SK-N-SH treated with all-trans-retinoic acid at 6 μM for 48 hours (cell line): ENCODE measurements around the gene STAT5A.

Source experiments
- ARNTL ChIP-seq: fragments of 450-650 bp; formaldehyde crosslinking; IDR thresholded peaks from 2 replicates; pipeline ENCODE4 v1.5.0; 2020; ENCODE audit warnings: low read depth, mild to moderate bottlenecking, moderate library complexity, borderline replicate concordance
- ESRRG ChIP-seq: fragments of 250-450 bp; sonication (Bioruptor Pico); IDR thresholded peaks from 2 replicates; pipeline ENCODE4 v1.6.1; 2021; ENCODE audit warnings: mild to moderate bottlenecking
- OSR1 ChIP-seq: fragments of 250-450 bp; sonication (Bioruptor Pico); IDR thresholded peaks from 2 replicates; pipeline ENCODE4 v1.8.0; 2022; ENCODE audit warnings: moderate library complexity, mild to moderate bottlenecking, inconsistent platforms
- RARB ChIP-seq: fragments of 250-450 bp; sonication (Bioruptor Pico); IDR thresholded peaks from 2 replicates; pipeline ENCODE4 v1.8.0; 2021; ENCODE audit warnings: mild to moderate bottlenecking, moderate library complexity
- TCF4 ChIP-seq: fragments of 250-450 bp; sonication (Bioruptor Pico); IDR thresholded peaks from 2 replicates; pipeline ENCODE4 v1.8.0; 2021; ENCODE audit warnings: mild to moderate bottlenecking, moderate library complexity, borderline replicate concordance
- TOX ChIP-seq: fragments of 250-450 bp; sonication (Bioruptor Pico); IDR thresholded peaks from 2 replicates; pipeline ENCODE4 v1.8.0; 2021; ENCODE audit warnings: mild to moderate bottlenecking, moderate library complexity, borderline replicate concordance
- ZFP3 ChIP-seq: fragments of 250-450 bp; sonication (Bioruptor Pico); IDR thresholded peaks from 2 replicates; pipeline ENCODE4 v1.5.0; 2020; ENCODE audit warnings: mild to moderate bottlenecking, moderate library complexity
- ZFP30 ChIP-seq: fragments of 450-650 bp; formaldehyde crosslinking; IDR thresholded peaks from 2 replicates; pipeline ENCODE4 v1.5.0; 2022; ENCODE audit warnings: mild to moderate bottlenecking, moderate library complexity
- ZNF565 ChIP-seq: fragments of 450-650 bp; formaldehyde crosslinking; conservative IDR thresholded peaks from 2 replicates; pipeline ENCODE4 v1.5.0; 2020; ENCODE audit warnings: low read depth, mild to moderate bottlenecking, moderate library complexity
- ZNF70 ChIP-seq: fragments of 450-650 bp; formaldehyde crosslinking; IDR thresholded peaks from 2 replicates; pipeline ENCODE4 v1.5.0; 2020; ENCODE audit warnings: mild to moderate bottlenecking, moderate library complexity
- TF ChIP-seq, protein P1 (sequence below): fragments of 250-450 bp; sonication (Bioruptor Pico); IDR thresholded peaks from 2 replicates; pipeline ENCODE4 v1.5.1; 2020; ENCODE audit warnings: low read depth, mild to moderate bottlenecking, moderate library complexity

GRCh38 chr17:42338427-42338985 is 50.2 kb downstream of the STAT5A start:
- TF ChIP-seq ARNTL (CRISPR knock-in tag) (no peak), RARB (CRISPR knock-in tag) (no peak), ESRRG (CRISPR knock-in tag) (no peak), ZNF565 (CRISPR knock-in tag) (no peak), ZFP3 (CRISPR knock-in tag) (no peak), ZFP30 (CRISPR knock-in tag) (no peak), OSR1 (CRISPR knock-in tag) (no peak), ZNF70 (CRISPR knock-in tag) (no peak), TOX (no peak), TCF4 (CRISPR knock-in tag) (no peak)
- TF ChIP-seq, protein P1, sequence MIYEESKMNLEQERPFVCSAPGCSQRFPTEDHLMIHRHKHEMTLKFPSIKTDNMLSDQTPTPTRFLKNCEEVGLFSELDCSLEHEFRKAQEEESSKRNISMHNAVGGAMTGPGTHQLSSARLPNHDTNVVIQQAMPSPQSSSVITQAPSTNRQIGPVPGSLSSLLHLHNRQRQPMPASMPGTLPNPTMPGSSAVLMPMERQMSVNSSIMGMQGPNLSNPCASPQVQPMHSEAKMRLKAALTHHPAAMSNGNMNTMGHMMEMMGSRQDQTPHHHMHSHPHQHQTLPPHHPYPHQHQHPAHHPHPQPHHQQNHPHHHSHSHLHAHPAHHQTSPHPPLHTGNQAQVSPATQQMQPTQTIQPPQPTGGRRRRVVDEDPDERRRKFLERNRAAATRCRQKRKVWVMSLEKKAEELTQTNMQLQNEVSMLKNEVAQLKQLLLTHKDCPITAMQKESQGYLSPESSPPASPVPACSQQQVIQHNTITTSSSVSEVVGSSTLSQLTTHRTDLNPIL: no peak
